ENCODE results near the gene STON2.
"Not testable (repeated sequence)": the region's sequence is repeated elsewhere in the genome, so short reads cannot be mapped to it uniquely, and the experiment has no call there.

Gene STON2

GRCh38 chr14:81252278-81252677, 147.8 kb downstream of the STON2 start:
- Histone ChIP-seq H3K4me3 (ENCODE audit: low read length) (no peak overlapping the region), H3K27me3 (ENCODE audit: control insufficient read depth, insufficient read depth, low read length) (no peaks in the 10 kb centered on the region), H3K27ac (ENCODE audit: low read length) (no peak overlapping the region), H3K9me3 (ENCODE audit: control insufficient read depth, insufficient read depth, low read length) (no peaks in the 10 kb centered on the region), H3K4me1 (ENCODE audit: control insufficient read depth, insufficient read depth, low read length) (no peaks in the 10 kb centered on the region), H3K36me3 (ENCODE audit: control insufficient read depth, insufficient read depth, low read length) (no peaks in the 10 kb centered on the region)
- no CpG with 5 or more reads among the region's 1 CpG for WGBS (ENCODE audit: insufficient coverage, insufficient read length)
- no peak for DNase-seq (ENCODE audit: low read depth, low spot score)

GRCh38 chr14:81247271-81247766, 152.8 kb downstream of the STON2 start:
- no peak for DNase-seq (ENCODE audit: low read depth, low spot score)
- no peak overlapping the region for H3K4me3 ChIP-seq (ENCODE audit: low read length)
- H3K27ac ChIP-seq (ENCODE audit: low read length) = no peak overlapping the region
- H3K36me3 ChIP-seq (ENCODE audit: control insufficient read depth, insufficient read depth, low read length) = no peaks in the 10 kb centered on the region
- WGBS (ENCODE audit: insufficient coverage, insufficient read length) = no CpG with 5 or more reads among the region's 8 CpGs
- no peaks in the 10 kb centered on the region for H3K9me3 ChIP-seq (ENCODE audit: control insufficient read depth, insufficient read depth, low read length)
- H3K4me1 ChIP-seq (ENCODE audit: control insufficient read depth, insufficient read depth, low read length) = no peaks in the 10 kb centered on the region; the same call in 1 of the 2 replicates
- H3K27me3 ChIP-seq (ENCODE audit: control insufficient read depth, insufficient read depth, low read length) = no peaks in the 10 kb centered on the region

GRCh38 chr14:81246461-81247270, 153.5 kb downstream of the STON2 start:
- no peak overlapping the region for H3K4me3 ChIP-seq (ENCODE audit: low read length)
- no peak overlapping the region for H3K27ac ChIP-seq (ENCODE audit: low read length)
- H3K9me3 ChIP-seq (ENCODE audit: control insufficient read depth, insufficient read depth, low read length) = no peaks in the 10 kb centered on the region
- H3K27me3 ChIP-seq (ENCODE audit: control insufficient read depth, insufficient read depth, low read length) = no peaks in the 10 kb centered on the region
- H3K4me1 ChIP-seq (ENCODE audit: control insufficient read depth, insufficient read depth, low read length) = no peaks in the 10 kb centered on the region; the same call in 1 of the 2 replicates
- no peak for DNase-seq (ENCODE audit: low read depth, low spot score)
- WGBS (ENCODE audit: insufficient coverage, insufficient read length) = no CpG with 5 or more reads among the region's 19 CpGs
- no peaks in the 10 kb centered on the region for H3K36me3 ChIP-seq (ENCODE audit: control insufficient read depth, insufficient read depth, low read length)

GRCh38 chr14:81245771-81246170, 154.4 kb downstream of the STON2 start:
- Histone ChIP-seq H3K27ac (ENCODE audit: low read length) (no peak overlapping the region), H3K4me1 (ENCODE audit: control insufficient read depth, insufficient read depth, low read length) (no peaks in the 10 kb centered on the region; the same call in 1 of the 2 replicates), H3K4me3 (ENCODE audit: low read length) (no peak overlapping the region), H3K9me3 (ENCODE audit: control insufficient read depth, insufficient read depth, low read length) (no peaks in the 10 kb centered on the region), H3K36me3 (ENCODE audit: control insufficient read depth, insufficient read depth, low read length) (no peaks in the 10 kb centered on the region), H3K27me3 (ENCODE audit: control insufficient read depth, insufficient read depth, low read length) (no peaks in the 10 kb centered on the region)
- no CpG with 5 or more reads among the region's 1 CpG for WGBS (ENCODE audit: insufficient coverage, insufficient read length)
- DNase-seq (ENCODE audit: low read depth, low spot score) = no peak

GRCh38 chr14:81244431-81244830, 155.7 kb downstream of the STON2 start:
- H3K9me3 ChIP-seq (ENCODE audit: control insufficient read depth, insufficient read depth, low read length); H3K36me3 ChIP-seq (ENCODE audit: control insufficient read depth, insufficient read depth, low read length); H3K4me3 ChIP-seq (ENCODE audit: low read length); H3K27me3 ChIP-seq (ENCODE audit: control insufficient read depth, insufficient read depth, low read length); H3K4me1 ChIP-seq (ENCODE audit: control insufficient read depth, insufficient read depth, low read length); H3K27ac ChIP-seq (ENCODE audit: low read length); DNase-seq (ENCODE audit: low read depth, low spot score): not testable (repeated sequence)
- WGBS (ENCODE audit: insufficient coverage, insufficient read length) = no CpG with 5 or more reads among the region's 28 CpGs

GRCh38 chr14:81243499-81243898, 156.6 kb downstream of the STON2 start:
- 100% methylated on average over 2 of the region's 2 CpGs for WGBS (ENCODE audit: insufficient coverage, insufficient read length)
- H3K36me3 ChIP-seq (ENCODE audit: control insufficient read depth, insufficient read depth, low read length) = no peaks in the 10 kb centered on the region
- H3K9me3 ChIP-seq (ENCODE audit: control insufficient read depth, insufficient read depth, low read length) = no peaks in the 10 kb centered on the region
- no peaks in the 10 kb centered on the region; the same call in 1 of the 2 replicates for H3K4me1 ChIP-seq (ENCODE audit: control insufficient read depth, insufficient read depth, low read length)
- no peak for DNase-seq (ENCODE audit: low read depth, low spot score)
- H3K4me3 ChIP-seq (ENCODE audit: low read length) = no peak overlapping the region
- no peak overlapping the region for H3K27ac ChIP-seq (ENCODE audit: low read length)
- no peaks in the 10 kb centered on the region for H3K27me3 ChIP-seq (ENCODE audit: control insufficient read depth, insufficient read depth, low read length)

GRCh38 chr14:81236849-81237248, 163.3 kb downstream of the STON2 start:
- H3K9me3 ChIP-seq (ENCODE audit: control insufficient read depth, insufficient read depth, low read length); H3K27me3 ChIP-seq (ENCODE audit: control insufficient read depth, insufficient read depth, low read length); H3K4me3 ChIP-seq (ENCODE audit: low read length); H3K27ac ChIP-seq (ENCODE audit: low read length); H3K36me3 ChIP-seq (ENCODE audit: control insufficient read depth, insufficient read depth, low read length); DNase-seq (ENCODE audit: low read depth, low spot score); H3K4me1 ChIP-seq (ENCODE audit: control insufficient read depth, insufficient read depth, low read length): not testable (repeated sequence)
- WGBS (ENCODE audit: insufficient coverage, insufficient read length) = no CpG with 5 or more reads among the region's 2 CpGs

- no peaks in the 10 kb centered on the region; the same call in 1 of the 2 replicates for H3K36me3 ChIP-seq (ENCODE audit: control insufficient read depth, insufficient read depth, low read length)
- no peaks in the 10 kb centered on the region for H3K4me1 ChIP-seq (ENCODE audit: control insufficient read depth, insufficient read depth, low read length)
- no peak overlapping the region for H3K4me3 ChIP-seq (ENCODE audit: low read length)
- H3K9me3 ChIP-seq (ENCODE audit: control insufficient read depth, insufficient read depth, low read length) = no peaks in the 10 kb centered on the region
- DNase-seq (ENCODE audit: low read depth, low spot score) = no peak
- H3K27ac ChIP-seq (ENCODE audit: low read length) = no peak overlapping the region
- no peaks in the 10 kb centered on the region for H3K27me3 ChIP-seq (ENCODE audit: control insufficient read depth, insufficient read depth, low read length)
- no CpG with 5 or more reads among the region's 20 CpGs for WGBS (ENCODE audit: insufficient coverage, insufficient read length)
Observed at GRCh38 chr14:81236138-81236537, 164.0 kb downstream of the STON2 start.

GRCh38 chr14:81235096-81235495, 165.0 kb downstream of the STON2 start:
- Histone ChIP-seq H3K27ac (ENCODE audit: low read length) (no peak overlapping the region), H3K36me3 (ENCODE audit: control insufficient read depth, insufficient read depth, low read length) (no peaks in the 10 kb centered on the region; the same call in 1 of the 2 replicates), H3K9me3 (ENCODE audit: control insufficient read depth, insufficient read depth, low read length) (no peaks in the 10 kb centered on the region), H3K27me3 (ENCODE audit: control insufficient read depth, insufficient read depth, low read length) (no peaks in the 10 kb centered on the region), H3K4me1 (ENCODE audit: control insufficient read depth, insufficient read depth, low read length) (no peaks in the 10 kb centered on the region), H3K4me3 (ENCODE audit: low read length) (no peak overlapping the region)
- DNase-seq (ENCODE audit: low read depth, low spot score) = no peak
- WGBS (ENCODE audit: insufficient coverage, insufficient read length) = 100% methylated on average over 1 of the region's 2 CpGs

- Histone ChIP-seq H3K27me3 (ENCODE audit: control insufficient read depth, insufficient read depth, low read length) (no peaks in the 10 kb centered on the region), H3K4me1 (ENCODE audit: control insufficient read depth, insufficient read depth, low read length) (no peaks in the 10 kb centered on the region), H3K36me3 (ENCODE audit: control insufficient read depth, insufficient read depth, low read length) (no peaks in the 10 kb centered on the region; the same call in 1 of the 2 replicates), H3K27ac (ENCODE audit: low read length) (no peak overlapping the region), H3K4me3 (ENCODE audit: low read length) (no peak overlapping the region), H3K9me3 (ENCODE audit: control insufficient read depth, insufficient read depth, low read length) (no peaks in the 10 kb centered on the region)
- no peak for DNase-seq (ENCODE audit: low read depth, low spot score)
Observed at GRCh38 chr14:81234278-81234677, 165.8 kb downstream of the STON2 start.

GRCh38 chr14:81233615-81234014, 166.5 kb downstream of the STON2 start:
- H3K27me3 ChIP-seq (ENCODE audit: control insufficient read depth, insufficient read depth, low read length) = no peaks in the 10 kb centered on the region
- H3K36me3 ChIP-seq (ENCODE audit: control insufficient read depth, insufficient read depth, low read length) = no peaks in the 10 kb centered on the region; the same call in 1 of the 2 replicates
- H3K4me3 ChIP-seq (ENCODE audit: low read length) = no peak overlapping the region
- H3K9me3 ChIP-seq (ENCODE audit: control insufficient read depth, insufficient read depth, low read length) = no peaks in the 10 kb centered on the region
- no peak for DNase-seq (ENCODE audit: low read depth, low spot score)
- H3K4me1 ChIP-seq (ENCODE audit: control insufficient read depth, insufficient read depth, low read length) = no peaks in the 10 kb centered on the region
- no CpG with 5 or more reads among the region's 1 CpG for WGBS (ENCODE audit: insufficient coverage, insufficient read length)
- no peak overlapping the region for H3K27ac ChIP-seq (ENCODE audit: low read length)

All from iPS DF 6.9 (cell line).